Measurements from ENCODE around the gene PTPRG.

The PTPRG gene

DNA sequence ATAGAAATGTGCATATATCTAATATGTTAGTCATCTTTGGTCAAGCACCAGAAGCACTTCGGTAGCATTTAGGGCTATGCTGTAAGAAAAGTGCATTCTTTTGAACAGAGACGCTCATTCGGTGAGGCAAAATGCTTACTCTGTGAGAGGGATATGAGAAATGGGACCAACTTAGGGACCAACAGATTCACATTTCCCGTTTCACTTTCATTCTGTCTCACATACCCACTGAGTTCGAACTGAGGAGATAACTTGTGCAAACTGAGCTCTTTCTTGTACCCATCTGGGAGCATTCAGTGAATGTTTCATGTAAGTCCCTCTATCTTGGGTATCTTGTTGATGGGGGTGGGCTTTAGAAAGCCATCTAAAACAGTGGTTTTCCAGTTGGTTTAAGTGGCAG is 676.6 kb downstream of the PTPRG start:
- H3K9me3 ChIP-seq (ENCODE audit: insufficient read depth, low read depth, low read length): no peaks in the 10 kb centered on the region
- H2AFZ ChIP-seq (ENCODE audit: low read length): no peak overlapping the region
- H3K9me2 ChIP-seq (replicated peaks; ENCODE audit: low read depth, low read length): no peaks in the 10 kb centered on the region
- no peak overlapping the region for H3K9ac ChIP-seq (ENCODE audit: low read depth, low read length, poor library complexity, severe bottlenecking)
- no peaks in the 10 kb centered on the region for H3K27me3 ChIP-seq (ENCODE audit: insufficient read depth, low read length, poor library complexity, severe bottlenecking)
- no peaks in the 10 kb centered on the region for H3F3A ChIP-seq (ENCODE audit: low read depth)
- no peaks in the 10 kb centered on the region for H3K4me1 ChIP-seq (ENCODE audit: insufficient read depth, low read length, poor library complexity, severe bottlenecking)
- H3K79me2 ChIP-seq (ENCODE audit: insufficient read depth, low read length): no peaks in the 10 kb centered on the region
- no peak for TF ChIP-seq EZH2phosphoT487 (IDR thresholded peaks at IDR 0.05; ENCODE audit: borderline replicate concordance)
- TF ChIP-seq, protein P1, sequence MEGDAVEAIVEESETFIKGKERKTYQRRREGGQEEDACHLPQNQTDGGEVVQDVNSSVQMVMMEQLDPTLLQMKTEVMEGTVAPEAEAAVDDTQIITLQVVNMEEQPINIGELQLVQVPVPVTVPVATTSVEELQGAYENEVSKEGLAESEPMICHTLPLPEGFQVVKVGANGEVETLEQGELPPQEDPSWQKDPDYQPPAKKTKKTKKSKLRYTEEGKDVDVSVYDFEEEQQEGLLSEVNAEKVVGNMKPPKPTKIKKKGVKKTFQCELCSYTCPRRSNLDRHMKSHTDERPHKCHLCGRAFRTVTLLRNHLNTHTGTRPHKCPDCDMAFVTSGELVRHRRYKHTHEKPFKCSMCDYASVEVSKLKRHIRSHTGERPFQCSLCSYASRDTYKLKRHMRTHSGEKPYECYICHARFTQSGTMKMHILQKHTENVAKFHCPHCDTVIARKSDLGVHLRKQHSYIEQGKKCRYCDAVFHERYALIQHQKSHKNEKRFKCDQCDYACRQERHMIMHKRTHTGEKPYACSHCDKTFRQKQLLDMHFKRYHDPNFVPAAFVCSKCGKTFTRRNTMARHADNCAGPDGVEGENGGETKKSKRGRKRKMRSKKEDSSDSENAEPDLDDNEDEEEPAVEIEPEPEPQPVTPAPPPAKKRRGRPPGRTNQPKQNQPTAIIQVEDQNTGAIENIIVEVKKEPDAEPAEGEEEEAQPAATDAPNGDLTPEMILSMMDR (conservative IDR thresholded peaks at IDR 0.05; ENCODE audit: low read length): no peak
- no peak overlapping the region for H3K4me3 ChIP-seq (ENCODE audit: low read length, poor library complexity, severe bottlenecking)
- H4K20me1 ChIP-seq (ENCODE audit: insufficient read depth, low read length, poor library complexity, severe bottlenecking): no peaks in the 10 kb centered on the region
- no peaks in the 10 kb centered on the region for H3K36me3 ChIP-seq (ENCODE audit: insufficient read depth, low read length)
- H3K4me2 ChIP-seq (ENCODE audit: low read depth, low read length, poor library complexity, severe bottlenecking): no peak overlapping the region

DNA sequence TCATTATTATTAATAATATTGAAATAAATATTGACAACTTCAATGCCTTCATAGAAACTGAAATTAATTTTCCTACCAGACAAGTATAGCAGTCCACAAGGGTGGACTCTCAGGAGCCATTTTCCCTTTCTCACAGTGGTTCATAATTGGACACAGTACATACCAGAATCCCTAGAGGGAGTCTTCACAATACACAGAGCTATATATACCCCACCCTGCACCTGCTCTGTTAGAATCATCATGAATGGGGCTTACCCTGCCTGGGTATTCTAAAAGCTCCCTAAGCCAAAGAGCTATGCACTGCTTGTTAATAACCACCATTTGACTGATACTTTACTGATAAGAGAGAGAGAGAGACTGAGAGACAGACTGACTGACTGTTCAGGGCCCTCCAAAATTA is 677.1 kb downstream of the PTPRG start:
- Histone ChIP-seq H3K9ac (ENCODE audit: low read depth, low read length, poor library complexity, severe bottlenecking) (no peak overlapping the region), H3K4me1 (ENCODE audit: insufficient read depth, low read length, poor library complexity, severe bottlenecking) (no peaks in the 10 kb centered on the region), H3K79me2 (ENCODE audit: insufficient read depth, low read length) (no peaks in the 10 kb centered on the region), H3K4me3 (ENCODE audit: low read length, poor library complexity, severe bottlenecking) (no peak overlapping the region), H3K9me3 (ENCODE audit: insufficient read depth, low read depth, low read length) (no peaks in the 10 kb centered on the region), H2AFZ (ENCODE audit: low read length) (no peak overlapping the region), H3K9me2 (replicated peaks; ENCODE audit: low read depth, low read length) (no peaks in the 10 kb centered on the region), H3K36me3 (ENCODE audit: insufficient read depth, low read length) (no peaks in the 10 kb centered on the region), H3K4me2 (ENCODE audit: low read depth, low read length, poor library complexity, severe bottlenecking) (no peak overlapping the region), H3F3A (ENCODE audit: low read depth) (no peaks in the 10 kb centered on the region), H3K27me3 (ENCODE audit: insufficient read depth, low read length, poor library complexity, severe bottlenecking) (no peaks in the 10 kb centered on the region), H4K20me1 (ENCODE audit: insufficient read depth, low read length, poor library complexity, severe bottlenecking) (no peaks in the 10 kb centered on the region)
- TF ChIP-seq, protein P1 (conservative IDR thresholded peaks at IDR 0.05; ENCODE audit: low read length): no peak
- TF ChIP-seq EZH2phosphoT487 (IDR thresholded peaks at IDR 0.05; ENCODE audit: borderline replicate concordance): no peak

DNA sequence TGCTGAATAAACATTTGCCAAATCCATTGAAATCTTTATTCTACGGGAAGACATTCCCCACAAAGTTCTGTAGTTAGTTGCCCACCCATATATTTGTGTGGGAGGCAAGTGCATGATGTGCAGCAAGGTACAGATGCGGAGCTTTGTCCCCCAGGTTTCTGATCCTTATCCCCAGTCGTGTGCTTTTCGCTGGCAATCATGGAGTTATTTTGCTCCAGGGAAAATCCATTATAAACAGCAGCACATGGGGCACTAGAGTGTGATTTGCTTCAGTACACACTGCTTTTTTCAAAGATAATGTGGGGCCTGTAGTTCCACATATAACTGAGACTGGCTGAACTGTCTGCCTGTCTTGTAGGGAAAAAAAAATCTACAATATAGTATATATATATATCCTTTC is 679.9 kb downstream of the PTPRG start:
- no peaks in the 10 kb centered on the region for H4K20me1 ChIP-seq (ENCODE audit: insufficient read depth, low read length, poor library complexity, severe bottlenecking)
- H3K9me2 ChIP-seq (replicated peaks; ENCODE audit: low read depth, low read length): no peaks in the 10 kb centered on the region
- no peak overlapping the region for H3K4me3 ChIP-seq (ENCODE audit: low read length, poor library complexity, severe bottlenecking)
- no peaks in the 10 kb centered on the region for H3F3A ChIP-seq (ENCODE audit: low read depth)
- H3K27me3 ChIP-seq (ENCODE audit: insufficient read depth, low read length, poor library complexity, severe bottlenecking): no peaks in the 10 kb centered on the region
- H3K4me2 ChIP-seq (ENCODE audit: low read depth, low read length, poor library complexity, severe bottlenecking): no peak overlapping the region
- H3K79me2 ChIP-seq (ENCODE audit: insufficient read depth, low read length): no peaks in the 10 kb centered on the region
- no peaks in the 10 kb centered on the region; the same call in 1 of the 2 replicates for H3K36me3 ChIP-seq (ENCODE audit: insufficient read depth, low read length)
- no peak overlapping the region for H2AFZ ChIP-seq (ENCODE audit: low read length)
- H3K9ac ChIP-seq (ENCODE audit: low read depth, low read length, poor library complexity, severe bottlenecking): no peak overlapping the region
- H3K9me3 ChIP-seq (ENCODE audit: insufficient read depth, low read depth, low read length): no peaks in the 10 kb centered on the region
- H3K4me1 ChIP-seq (ENCODE audit: insufficient read depth, low read length, poor library complexity, severe bottlenecking): peaks cover 8% of the 10 kb centered on the region
- TF ChIP-seq, protein P1 (conservative IDR thresholded peaks at IDR 0.05; ENCODE audit: low read length): no peak
- TF ChIP-seq EZH2phosphoT487 (IDR thresholded peaks at IDR 0.05; ENCODE audit: borderline replicate concordance): no peak

Data from Loucy (cell line).